Measurements from ENCODE around the gene ANKRD60. TPM values are rescaled to one million over a fixed set of nuclear protein-coding genes. Genes with fewer than 3 reads are reported as not detected.

ANKRD60 gene
- polyA plus RNA-seq (2014; cell fraction: cytosol; rRNA removed) = not detected in 2 replicates
- not detected in 2 replicates for polyA plus RNA-seq (2014; cell fraction: nucleus; rRNA removed)

- peak; percentile 59 for DNase-seq (ENCODE audit: low spot score)
These were observed at the start of gene ANKRD60 for GRCh38 chr20:58228484-58229197. Gene ANKRD60, minus strand, starts transcription at chr20:58228653. Its CDS starts 0 bp downstream, at chr20:58228653.

- DNase-seq (ENCODE audit: low spot score) = peak; percentile 67
These were observed 49.4 kb upstream of the ANKRD60 start for GRCh38 chr20:58277578-58278472.

GRCh38 chr20:58277107-58277506 is 48.7 kb upstream of the ANKRD60 start:
- DNase-seq (ENCODE audit: low spot score) = no peak

GRCh38 chr20:58274384-58274783 is 45.9 kb upstream of the ANKRD60 start:
- no peak for DNase-seq (ENCODE audit: low spot score)

- DNase-seq (ENCODE audit: low spot score) = no peak
These were observed 43.3 kb upstream of the ANKRD60 start for GRCh38 chr20:58271606-58272351.

- no peak for DNase-seq (ENCODE audit: low spot score)
These were observed 40.6 kb upstream of the ANKRD60 start for GRCh38 chr20:58268936-58269619.

GRCh38 chr20:58268421-58268821 is 40.0 kb upstream of the ANKRD60 start:
- DNase-seq (ENCODE audit: low spot score) = no peak

GRCh38 chr20:58267389-58268215 is 39.1 kb upstream of the ANKRD60 start:
- DNase-seq (ENCODE audit: low spot score) = no peak

GRCh38 chr20:58264271-58264670 is 35.8 kb upstream of the ANKRD60 start:
- DNase-seq (ENCODE audit: low spot score) = no peak

- DNase-seq (ENCODE audit: low spot score) = no peak
These were observed 33.2 kb upstream of the ANKRD60 start for GRCh38 chr20:58261660-58262059.

GRCh38 chr20:58260006-58260405 is 31.6 kb upstream of the ANKRD60 start:
- peak; percentile 53 for DNase-seq (ENCODE audit: low spot score)

GRCh38 chr20:58256842-58257241 is 28.4 kb upstream of the ANKRD60 start:
- no peak for DNase-seq (ENCODE audit: low spot score)

GRCh38 chr20:58256307-58256706 is 27.9 kb upstream of the ANKRD60 start:
- no peak for DNase-seq (ENCODE audit: low spot score)

GRCh38 chr20:58254890-58255289 is 26.4 kb upstream of the ANKRD60 start:
- no peak for DNase-seq (ENCODE audit: low spot score)

- no peak for DNase-seq (ENCODE audit: low spot score)
These were observed 23.6 kb upstream of the ANKRD60 start for GRCh38 chr20:58251979-58252591.

GRCh38 chr20:58251348-58251978 is 23.0 kb upstream of the ANKRD60 start:
- no peak for DNase-seq (ENCODE audit: low spot score)

- DNase-seq (ENCODE audit: low spot score) = no peak
These were observed 17.9 kb upstream of the ANKRD60 start for GRCh38 chr20:58246346-58246745.

GRCh38 chr20:58245931-58246330 is 17.5 kb upstream of the ANKRD60 start:
- no peak for DNase-seq (ENCODE audit: low spot score)

GRCh38 chr20:58245181-58245891 is 16.9 kb upstream of the ANKRD60 start:
- no peak for DNase-seq (ENCODE audit: low spot score)
